K562 (cell line): ENCODE data around the gene DNM1. TPM values are rescaled to one million over a fixed set of nuclear protein-coding genes. Genes with fewer than 3 reads are reported as not detected.

Experiments
- BRF1 ChIP-seq: IDR thresholded peaks from 3 replicates; pipeline ENCODE4 v1.6.1; 2011; ENCODE audit warnings: borderline replicate concordance, mild to moderate bottlenecking; ENCODE audit not compliant: insufficient read length; ENCODE audit errors: extremely low read depth
- CCAR2 ChIP-seq: fragments of 200-400 bp; formaldehyde crosslinking; IDR thresholded peaks from 2 replicates; pipeline ENCODE4 v1.6.1; 2017; ENCODE audit warnings: mild to moderate bottlenecking, low read depth, low read length
- HMG20A ChIP-seq: fragments of 450-650 bp; formaldehyde crosslinking; conservative IDR thresholded peaks from 2 replicates; pipeline ENCODE4 v1.4.0; 2020; ENCODE audit warnings: mild to moderate bottlenecking, mixed read lengths
- PHTF2 ChIP-seq: fragments of 250-450 bp; sonication (Bioruptor Pico); IDR thresholded peaks from 2 replicates; pipeline ENCODE4 v1.5.0; 2021; ENCODE audit warnings: mild to moderate bottlenecking
- POLR2G ChIP-seq: fragments of 200-400 bp; formaldehyde crosslinking; IDR thresholded peaks from 2 replicates; pipeline ENCODE4 v1.6.1; 2017; ENCODE audit warnings: low read depth, mild to moderate bottlenecking, antibody characterized with exemption, low read length, moderate library complexity
- SLC30A9 ChIP-seq: fragments of 250-450 bp; sonication (Bioruptor Pico); IDR thresholded peaks from 2 replicates; pipeline ENCODE4 v1.8.0; 2022; ENCODE audit warnings: mild to moderate bottlenecking, moderate library complexity
- SMAD1 ChIP-seq: fragments of 150-350 bp; IDR thresholded peaks from 2 replicates; pipeline ENCODE4 v1.6.1; 2014; ENCODE audit warnings: low read length, low read depth; ENCODE audit not compliant: partially characterized antibody
- TCF7L2 ChIP-seq: fragments of 150-350 bp; IDR thresholded peaks from 2 replicates; pipeline ENCODE4 v1.6.1; 2016; ENCODE audit warnings: low read depth, mild to moderate bottlenecking, low read length, moderate library complexity
- TRIM28 ChIP-seq: fragments of 450-650 bp; IDR thresholded peaks from 2 replicates; pipeline ENCODE4 v1.6.1; 2017
- WHSC1 ChIP-seq: IDR thresholded peaks from one replicate; pipeline ENCODE4 v1.6.1; 2012; ENCODE audit warnings: low read length, control low read depth, inconsistent platforms
- ZBTB7A ChIP-seq: IDR thresholded peaks from 2 replicates; pipeline ENCODE4 v1.6.1; 2011; ENCODE audit warnings: low read depth, mild to moderate bottlenecking, low read length, moderate library complexity, borderline replicate concordance; ENCODE audit not compliant: control insufficient read depth
- ZNF431 ChIP-seq: sonication (generic); formaldehyde crosslinking; IDR thresholded peaks from 2 replicates; pipeline ENCODE4 v1.8.0; 2022; ENCODE audit warnings: mild to moderate bottlenecking, missing genetic modification reagents
- polyA plus RNA-seq, 8 experiments: library from polyadenylated mRNA; depleted of rRNA in 4 of 8; stranded (reverse) in 5 of 8; unstranded in 3 of 8; fragments of >200 nt; fragmentation: Nextera tagmentation in 2 of 8; fragmentation: Illumina TruSeq in 1 of 8; extraction: Ambion mirVana in 2 of 8; extraction: Trizol in 1 of 8; gene quantifications; 2 replicates each; pipeline versions ENCODE4 v1.2.1 to v1.2.3, GENCODE V29; 2011 to 2014; ENCODE audit warnings: inconsistent platforms in 1 of 8, missing spikeins in 1 of 8
- total RNA-seq, 7 experiments: library from RNA; depleted of rRNA in 6 of 7; stranded (reverse); fragments of >200 nt in 6 of 7; fragmentation: Illumina TruSeq in 2 of 7; extraction: Trizol in 2 of 7; gene quantifications; 2 replicates each; pipeline versions ENCODE4 v1.2.1 to v1.2.3, GENCODE V29; 2011 to 2021; ENCODE audit warnings: low replicate concordance in 1 of 7
- TF ChIP-seq, protein P1 (sequence below): fragments of 450-650 bp; formaldehyde crosslinking; IDR thresholded peaks from 2 replicates; pipeline ENCODE4 v1.4.0; 2020; ENCODE audit warnings: mild to moderate bottlenecking, moderate library complexity
- TF ChIP-seq, protein P2 (sequence below), 2 experiments: IDR thresholded peaks; 2 replicates each; pipeline ENCODE4 v1.6.1; 2012; ENCODE audit warnings: improper control_type of control experiment in 2 of 2, low read depth in 2 of 2, low read length in 2 of 2, borderline replicate concordance in 1 of 2
- TF ChIP-seq, protein P3 (sequence below): fragments of 450-650 bp; IDR thresholded peaks from 2 replicates; pipeline ENCODE4 v1.6.1; 2017; ENCODE audit warnings: antibody characterized with exemption, mild to moderate bottlenecking
- TF ChIP-seq, protein P4 (sequence below): fragments of 450-650 bp; IDR thresholded peaks from 2 replicates; pipeline ENCODE4 v1.6.1; 2018; ENCODE audit warnings: mild to moderate bottlenecking, low read depth; ENCODE audit not compliant: partially characterized antibody
- TF ChIP-seq, protein P5 (sequence below), 2 experiments: fragments of 450-650 bp in 1 of 2; sonication (generic) in 1 of 2; formaldehyde crosslinking; conservative IDR thresholded peaks; 2 replicates each; pipeline versions ENCODE4 v1.4.0 to v1.8.1; 2020 to 2022; ENCODE audit warnings: mild to moderate bottlenecking in 1 of 2, missing genetic modification reagents in 1 of 2

Gene DNM1
- total and polyA plus RNA-seq, 9 of the 15 experiments (the other 6 are each of a cell fraction or from before 2014, with no cell fraction given), result 0.39 to 23.1 (median 9.1) TPM

DNA sequence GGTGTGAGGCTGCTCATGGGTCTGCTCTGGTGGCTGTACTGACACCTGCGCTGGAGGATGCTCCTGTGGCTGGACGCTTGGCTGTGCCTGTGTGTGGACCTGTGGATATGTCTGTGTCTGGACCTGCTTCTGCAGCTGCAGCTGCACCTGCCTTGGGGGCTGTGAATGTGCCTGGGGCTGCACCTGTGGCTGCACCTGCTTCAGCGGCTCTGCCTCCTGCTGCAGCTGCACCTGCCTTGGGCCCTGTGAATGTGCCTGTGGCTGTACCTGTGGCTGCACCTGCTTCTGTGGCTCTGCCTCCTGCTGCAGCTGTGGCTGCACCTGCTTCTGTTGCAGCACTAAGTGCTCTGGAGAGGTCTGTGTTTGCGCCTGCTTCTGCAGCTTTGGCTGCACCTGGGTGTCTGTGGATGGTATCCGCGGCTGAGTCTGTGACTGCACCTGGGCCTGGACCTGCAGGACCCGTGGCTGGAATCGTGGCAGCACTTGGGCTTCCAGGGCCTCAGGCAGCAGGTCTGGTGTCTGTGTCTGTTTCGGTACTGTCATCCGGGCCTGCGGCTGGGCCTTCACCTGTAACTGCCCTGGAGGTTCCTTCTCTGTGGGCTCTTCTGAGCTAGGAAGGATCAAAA lies 24.3 kb upstream of the DNM1 start (continued):
- no peak for TF ChIP-seq SLC30A9
- TF ChIP-seq ZNF431 (CRISPR knock-in tag), result no peak
- TF ChIP-seq, protein P1, sequence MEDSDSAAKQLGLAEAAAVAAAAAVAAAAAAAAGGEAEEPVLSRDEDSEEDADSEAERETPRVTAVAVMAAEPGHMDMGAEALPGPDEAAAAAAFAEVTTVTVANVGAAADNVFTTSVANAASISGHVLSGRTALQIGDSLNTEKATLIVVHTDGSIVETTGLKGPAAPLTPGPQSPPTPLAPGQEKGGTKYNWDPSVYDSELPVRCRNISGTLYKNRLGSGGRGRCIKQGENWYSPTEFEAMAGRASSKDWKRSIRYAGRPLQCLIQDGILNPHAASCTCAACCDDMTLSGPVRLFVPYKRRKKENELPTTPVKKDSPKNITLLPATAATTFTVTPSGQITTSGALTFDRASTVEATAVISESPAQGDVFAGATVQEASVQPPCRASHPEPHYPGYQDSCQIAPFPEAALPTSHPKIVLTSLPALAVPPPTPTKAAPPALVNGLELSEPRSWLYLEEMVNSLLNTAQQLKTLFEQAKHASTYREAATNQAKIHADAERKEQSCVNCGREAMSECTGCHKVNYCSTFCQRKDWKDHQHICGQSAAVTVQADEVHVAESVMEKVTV (CRISPR knock-in tag), result no peak
- TF ChIP-seq BRF1, result no peak
- TF ChIP-seq, protein P2, sequence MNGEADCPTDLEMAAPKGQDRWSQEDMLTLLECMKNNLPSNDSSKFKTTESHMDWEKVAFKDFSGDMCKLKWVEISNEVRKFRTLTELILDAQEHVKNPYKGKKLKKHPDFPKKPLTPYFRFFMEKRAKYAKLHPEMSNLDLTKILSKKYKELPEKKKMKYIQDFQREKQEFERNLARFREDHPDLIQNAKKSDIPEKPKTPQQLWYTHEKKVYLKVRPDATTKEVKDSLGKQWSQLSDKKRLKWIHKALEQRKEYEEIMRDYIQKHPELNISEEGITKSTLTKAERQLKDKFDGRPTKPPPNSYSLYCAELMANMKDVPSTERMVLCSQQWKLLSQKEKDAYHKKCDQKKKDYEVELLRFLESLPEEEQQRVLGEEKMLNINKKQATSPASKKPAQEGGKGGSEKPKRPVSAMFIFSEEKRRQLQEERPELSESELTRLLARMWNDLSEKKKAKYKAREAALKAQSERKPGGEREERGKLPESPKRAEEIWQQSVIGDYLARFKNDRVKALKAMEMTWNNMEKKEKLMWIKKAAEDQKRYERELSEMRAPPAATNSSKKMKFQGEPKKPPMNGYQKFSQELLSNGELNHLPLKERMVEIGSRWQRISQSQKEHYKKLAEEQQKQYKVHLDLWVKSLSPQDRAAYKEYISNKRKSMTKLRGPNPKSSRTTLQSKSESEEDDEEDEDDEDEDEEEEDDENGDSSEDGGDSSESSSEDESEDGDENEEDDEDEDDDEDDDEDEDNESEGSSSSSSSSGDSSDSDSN (IDR thresholded peaks at IDR 0.05; ENCODE audit: borderline replicate concordance in 1 of 2, low read depth in 2 of 2, low read length in 2 of 2), result no peak
- TF ChIP-seq ZBTB7A, result no peak
- TF ChIP-seq WHSC1, result peak; percentile 42
- TF ChIP-seq, protein P3, sequence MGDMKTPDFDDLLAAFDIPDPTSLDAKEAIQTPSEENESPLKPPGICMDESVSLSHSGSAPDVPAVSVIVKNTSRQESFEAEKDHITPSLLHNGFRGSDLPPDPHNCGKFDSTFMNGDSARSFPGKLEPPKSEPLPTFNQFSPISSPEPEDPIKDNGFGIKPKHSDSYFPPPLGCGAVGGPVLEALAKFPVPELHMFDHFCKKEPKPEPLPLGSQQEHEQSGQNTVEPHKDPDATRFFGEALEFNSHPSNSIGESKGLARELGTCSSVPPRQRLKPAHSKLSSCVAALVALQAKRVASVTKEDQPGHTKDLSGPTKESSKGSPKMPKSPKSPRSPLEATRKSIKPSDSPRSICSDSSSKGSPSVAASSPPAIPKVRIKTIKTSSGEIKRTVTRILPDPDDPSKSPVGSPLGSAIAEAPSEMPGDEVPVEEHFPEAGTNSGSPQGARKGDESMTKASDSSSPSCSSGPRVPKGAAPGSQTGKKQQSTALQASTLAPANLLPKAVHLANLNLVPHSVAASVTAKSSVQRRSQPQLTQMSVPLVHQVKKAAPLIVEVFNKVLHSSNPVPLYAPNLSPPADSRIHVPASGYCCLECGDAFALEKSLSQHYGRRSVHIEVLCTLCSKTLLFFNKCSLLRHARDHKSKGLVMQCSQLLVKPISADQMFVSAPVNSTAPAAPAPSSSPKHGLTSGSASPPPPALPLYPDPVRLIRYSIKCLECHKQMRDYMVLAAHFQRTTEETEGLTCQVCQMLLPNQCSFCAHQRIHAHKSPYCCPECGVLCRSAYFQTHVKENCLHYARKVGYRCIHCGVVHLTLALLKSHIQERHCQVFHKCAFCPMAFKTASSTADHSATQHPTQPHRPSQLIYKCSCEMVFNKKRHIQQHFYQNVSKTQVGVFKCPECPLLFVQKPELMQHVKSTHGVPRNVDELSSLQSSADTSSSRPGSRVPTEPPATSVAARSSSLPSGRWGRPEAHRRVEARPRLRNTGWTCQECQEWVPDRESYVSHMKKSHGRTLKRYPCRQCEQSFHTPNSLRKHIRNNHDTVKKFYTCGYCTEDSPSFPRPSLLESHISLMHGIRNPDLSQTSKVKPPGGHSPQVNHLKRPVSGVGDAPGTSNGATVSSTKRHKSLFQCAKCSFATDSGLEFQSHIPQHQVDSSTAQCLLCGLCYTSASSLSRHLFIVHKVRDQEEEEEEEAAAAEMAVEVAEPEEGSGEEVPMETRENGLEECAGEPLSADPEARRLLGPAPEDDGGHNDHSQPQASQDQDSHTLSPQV, result no peak
- TF ChIP-seq PHTF2 (CRISPR knock-in tag), result no peak
- no peak for TF ChIP-seq CCAR2
- TF ChIP-seq, protein P4, sequence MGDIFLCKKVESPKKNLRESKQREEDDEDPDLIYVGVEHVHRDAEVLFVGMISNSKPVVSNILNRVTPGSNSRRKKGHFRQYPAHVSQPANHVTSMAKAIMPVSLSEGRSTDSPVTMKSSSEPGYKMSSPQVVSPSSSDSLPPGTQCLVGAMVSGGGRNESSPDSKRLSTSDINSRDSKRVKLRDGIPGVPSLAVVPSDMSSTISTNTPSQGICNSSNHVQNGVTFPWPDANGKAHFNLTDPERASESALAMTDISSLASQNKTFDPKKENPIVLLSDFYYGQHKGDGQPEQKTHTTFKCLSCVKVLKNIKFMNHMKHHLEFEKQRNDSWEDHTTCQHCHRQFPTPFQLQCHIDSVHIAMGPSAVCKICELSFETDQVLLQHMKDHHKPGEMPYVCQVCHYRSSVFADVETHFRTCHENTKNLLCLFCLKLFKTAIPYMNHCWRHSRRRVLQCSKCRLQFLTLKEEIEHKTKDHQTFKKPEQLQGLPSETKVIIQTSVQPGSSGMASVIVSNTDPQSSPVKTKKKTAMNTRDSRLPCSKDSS, result peak; percentile 27
- TF ChIP-seq, protein P5, sequence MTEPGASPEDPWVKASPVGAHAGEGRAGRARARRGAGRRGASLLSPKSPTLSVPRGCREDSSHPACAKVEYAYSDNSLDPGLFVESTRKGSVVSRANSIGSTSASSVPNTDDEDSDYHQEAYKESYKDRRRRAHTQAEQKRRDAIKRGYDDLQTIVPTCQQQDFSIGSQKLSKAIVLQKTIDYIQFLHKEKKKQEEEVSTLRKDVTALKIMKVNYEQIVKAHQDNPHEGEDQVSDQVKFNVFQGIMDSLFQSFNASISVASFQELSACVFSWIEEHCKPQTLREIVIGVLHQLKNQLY (CRISPR knock-in tag; conservative IDR thresholded peaks at IDR 0.05), result 0 out of 4 replicates have a peak, but pooled peaks of 1 of the 2 experiments have one; percentile 19
- TF ChIP-seq TRIM28, result peak; percentile 94; the same call in 1 of the 2 replicates
- TF ChIP-seq POLR2G, result peak; percentile 65; the same call in 1 of the 2 replicates
- TF ChIP-seq HMG20A (CRISPR knock-in tag), result no peak
- TF ChIP-seq SMAD1, result no peak
- no peak for TF ChIP-seq TCF7L2
